GM21360 (cell line): ENCODE results near the gene CFAP57.
"Not testable (repeated sequence)": the region's sequence is repeated elsewhere in the genome, so short reads cannot be mapped to it uniquely, and the experiment has no call there.

Experiments
- ATAC-seq: cut with Tn5 transposase; IDR thresholded peaks from one replicate; pipeline ENCODE4 v1.9.1; 2021; ENCODE audit warnings: mild to moderate bottlenecking, moderate library complexity; ENCODE audit not compliant: unreplicated experiment

Gene CFAP57

DNA sequence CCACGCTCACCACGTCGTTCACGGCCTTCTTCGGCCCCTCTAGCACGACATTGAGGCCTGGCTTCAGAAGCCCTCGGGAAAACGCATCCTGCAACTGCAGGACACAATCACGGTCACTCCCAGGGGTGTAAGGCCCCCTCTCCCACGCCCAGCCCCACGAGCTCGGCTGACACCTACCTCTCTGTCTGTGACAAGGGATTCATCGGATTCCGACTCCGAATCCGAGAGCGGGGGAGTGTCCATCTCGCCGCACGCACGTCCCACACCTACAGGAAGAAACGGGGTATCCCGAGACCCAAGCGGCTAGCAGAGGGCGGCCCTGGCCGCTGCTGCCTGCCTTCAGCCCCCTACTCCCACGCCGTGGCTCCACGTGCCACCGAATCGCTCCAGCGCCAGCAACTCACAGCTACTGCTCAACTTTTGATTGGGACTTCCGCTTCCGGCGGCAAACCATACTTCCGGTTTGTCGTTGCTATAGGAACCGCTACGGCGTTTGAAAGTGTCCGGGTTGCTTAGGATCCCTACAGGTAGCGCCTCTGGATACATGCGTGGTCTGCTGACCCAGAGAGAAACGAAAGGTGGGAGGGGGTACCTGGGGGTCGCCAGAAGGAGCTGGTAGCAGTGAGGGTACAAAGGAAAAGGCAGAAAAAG is at the start of gene CFAP57, which contains the start of gene EBNA1BP2:
TSS of gene CFAP57 (plus strand) at position 455 of the 651 bp plus-strand sequence. CDS start 424 bp downstream, outside the sequence.
TSS of gene EBNA1BP2 (minus strand) at position 415 of the 651 bp plus-strand sequence. CDS start at position 243, 172 bp downstream.
- ATAC-seq = peak; percentile 89

DNA sequence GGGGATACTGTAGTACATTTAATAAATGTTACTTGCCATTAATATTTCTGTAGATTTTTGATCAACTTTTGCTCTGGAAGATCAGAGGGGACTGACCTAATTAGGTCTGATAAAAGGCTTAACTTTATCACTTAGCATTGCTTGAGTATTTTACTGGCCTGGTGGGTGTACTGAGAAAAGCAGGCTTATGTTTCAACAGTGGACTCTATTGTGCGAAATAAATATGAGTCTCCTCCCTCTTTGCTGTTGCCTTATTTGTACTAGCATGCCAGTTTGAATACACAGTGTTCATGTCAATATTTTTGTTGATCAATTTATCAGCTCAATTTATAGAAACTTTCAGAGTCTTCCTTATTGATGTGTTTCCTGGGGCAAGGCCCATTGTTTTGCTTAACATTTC is 49.1 kb upstream of the CFAP57 start:
- no peak for ATAC-seq

DNA sequence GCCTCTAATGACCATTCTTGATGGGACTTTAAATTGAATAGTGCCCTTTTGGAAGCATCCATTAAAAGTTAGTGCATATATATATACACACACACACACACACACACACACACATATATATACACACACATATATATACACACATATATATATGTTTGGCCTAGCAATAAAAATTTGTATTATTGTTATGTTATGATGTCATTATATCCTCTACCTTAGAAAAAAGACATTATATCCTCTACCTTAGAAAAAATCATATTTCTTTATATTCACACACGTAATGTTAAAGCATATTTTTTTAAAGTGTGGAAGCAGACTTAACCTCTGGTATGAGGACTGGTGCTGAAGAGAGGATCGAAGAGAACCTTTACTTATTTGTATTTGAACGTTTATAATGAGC is 43.3 kb upstream of the CFAP57 start:
- no peak for ATAC-seq

DNA sequence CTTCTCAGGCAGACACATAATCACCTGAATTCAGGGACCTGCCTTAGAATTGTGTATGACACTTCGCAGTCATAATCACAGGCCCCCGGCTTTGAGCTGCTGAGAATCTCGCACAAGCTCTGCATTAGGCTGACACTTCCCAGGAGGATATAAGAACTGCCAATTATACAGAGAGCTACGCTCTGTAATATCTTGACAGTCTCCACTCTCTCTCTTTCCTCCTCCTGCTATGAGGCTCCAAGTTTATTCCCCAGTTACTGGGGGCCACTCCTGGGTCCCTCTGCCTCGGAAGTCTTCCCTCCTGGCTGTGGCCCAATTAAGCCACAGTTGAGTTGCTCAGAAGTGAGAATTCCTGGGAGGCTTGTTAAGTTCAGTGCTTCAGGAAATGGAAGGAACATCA is 42.7 kb upstream of the CFAP57 start:
- ATAC-seq = no peak

DNA sequence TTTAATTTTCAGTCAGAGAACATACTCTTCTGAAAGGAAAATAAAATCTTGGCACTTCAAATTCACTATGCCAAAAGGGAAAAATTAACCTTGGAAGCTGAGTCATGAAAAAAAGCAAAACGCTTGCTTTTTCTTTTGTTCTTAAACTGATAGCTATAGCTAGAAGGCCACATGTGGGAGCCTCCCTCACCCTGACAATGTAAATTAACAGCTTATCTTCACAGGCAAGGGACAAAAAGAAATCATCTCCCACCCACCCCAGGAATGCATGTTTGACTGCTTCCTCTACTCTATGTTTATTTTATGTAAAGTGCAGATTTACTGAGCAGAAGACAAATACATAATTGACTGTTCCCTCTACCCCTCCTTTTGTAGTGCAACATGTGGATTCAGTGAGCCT is 38.1 kb upstream of the CFAP57 start:
- ATAC-seq = no peak

DNA sequence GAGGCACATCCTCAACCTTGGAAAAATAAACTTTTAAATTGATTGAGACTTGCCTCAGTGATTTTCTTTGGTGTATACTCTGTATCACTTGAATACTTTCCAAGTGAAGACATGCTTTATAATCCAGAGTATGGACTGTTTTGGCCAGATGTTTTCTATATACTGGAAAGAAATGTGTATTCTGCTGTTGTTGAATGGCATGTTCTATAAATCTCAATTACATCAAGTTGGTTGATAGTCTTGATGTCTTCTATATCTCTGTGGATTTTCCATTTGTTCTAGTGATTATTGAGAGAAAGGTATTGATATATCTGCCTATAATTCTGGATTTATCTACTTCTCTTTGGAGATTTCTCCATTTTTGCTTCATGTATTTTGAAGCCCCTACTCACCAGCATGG is 37.5 kb upstream of the CFAP57 start:
- ATAC-seq = no peak

DNA sequence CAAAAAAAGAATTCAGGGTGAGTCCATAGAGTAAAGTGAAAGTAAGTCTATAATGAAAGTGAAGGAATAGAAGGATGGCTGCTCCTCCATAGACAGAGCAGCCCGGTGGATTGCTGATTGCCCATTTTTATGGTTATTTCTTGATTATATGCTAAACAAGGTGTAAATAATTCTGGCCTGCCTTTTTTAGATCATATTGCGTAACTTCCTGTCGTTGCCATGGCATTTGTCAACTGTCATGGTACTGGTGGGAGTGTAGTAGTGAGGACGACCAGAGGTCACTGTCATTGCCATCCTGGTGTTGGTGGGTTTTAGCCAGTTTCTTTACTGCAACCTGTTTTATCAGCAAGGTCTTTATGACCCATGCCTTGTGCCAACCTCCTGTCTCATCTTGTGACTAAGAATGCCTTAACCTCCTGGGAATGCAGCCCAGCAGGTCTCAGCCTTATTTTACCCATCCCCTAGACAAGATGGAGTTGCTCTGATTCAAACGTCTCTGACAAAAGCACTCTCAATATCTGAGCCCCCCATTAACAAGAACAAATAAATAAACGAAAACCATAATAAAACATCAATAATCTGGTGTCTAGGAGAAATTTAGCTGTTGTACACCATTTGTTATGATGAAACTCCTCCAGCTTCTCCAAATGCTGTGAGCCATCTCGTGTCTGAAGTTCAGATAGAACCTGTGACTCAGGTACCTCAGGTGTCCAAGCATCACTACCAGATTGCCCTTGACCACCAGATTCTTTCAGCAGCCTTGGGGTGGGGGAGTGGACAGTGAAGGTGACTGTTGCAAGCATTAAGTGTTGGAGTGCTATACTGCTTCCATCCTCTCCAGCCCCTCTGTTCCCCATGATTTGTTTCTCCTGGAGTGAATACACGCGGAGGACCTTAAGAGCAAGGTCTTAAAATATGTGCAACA is 36.0 kb upstream of the CFAP57 start:
- no peak for ATAC-seq

DNA sequence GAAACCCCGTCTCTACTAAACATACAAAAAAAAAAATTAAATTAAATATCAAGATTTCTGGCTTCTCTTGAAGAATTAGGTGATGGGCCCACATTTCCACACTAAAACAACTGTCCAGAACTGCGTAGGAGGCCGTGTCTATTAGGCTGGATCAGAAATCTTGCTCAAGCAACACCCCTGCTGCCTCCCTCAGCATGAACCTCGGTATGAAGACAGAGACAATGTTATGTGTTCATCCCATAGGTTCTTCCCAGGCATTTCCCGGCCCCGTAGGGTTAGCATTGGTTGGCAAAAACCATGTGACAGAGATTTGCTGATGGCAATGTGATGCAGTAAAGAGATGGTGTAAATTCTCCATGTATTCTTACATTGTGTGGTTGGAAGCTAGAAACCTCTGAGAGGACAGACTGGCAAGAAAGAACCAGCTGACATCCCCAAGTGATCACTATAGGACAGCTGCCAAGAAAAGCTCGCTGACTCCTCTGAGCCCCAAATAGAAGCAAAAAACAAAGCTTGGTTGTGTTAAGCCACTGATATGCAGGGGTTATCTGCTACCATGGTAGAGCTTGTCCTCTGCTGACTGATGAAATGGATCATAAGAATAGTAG is 34.6 kb upstream of the CFAP57 start:
- ATAC-seq = no peak

DNA sequence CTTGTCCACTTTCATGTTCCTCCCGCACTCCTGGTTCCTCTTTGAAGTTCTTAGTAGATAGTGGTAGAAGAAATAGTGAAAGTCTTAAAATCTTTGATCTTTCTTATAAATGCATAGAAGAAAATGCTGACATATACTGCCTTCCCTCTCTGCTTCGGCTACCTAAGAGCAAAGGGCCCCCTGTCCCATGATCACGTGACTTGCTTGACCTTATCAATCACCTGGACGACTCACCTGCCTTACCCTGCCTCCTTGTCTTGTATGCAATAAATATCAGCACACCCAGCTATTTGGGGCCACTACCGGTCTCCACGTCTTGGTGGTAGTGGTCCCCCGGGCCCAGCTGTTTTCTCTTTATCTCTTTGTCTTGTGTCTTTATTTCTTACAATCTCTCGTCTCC is 32.8 kb upstream of the CFAP57 start:
- ATAC-seq = not testable (repeated sequence)

DNA sequence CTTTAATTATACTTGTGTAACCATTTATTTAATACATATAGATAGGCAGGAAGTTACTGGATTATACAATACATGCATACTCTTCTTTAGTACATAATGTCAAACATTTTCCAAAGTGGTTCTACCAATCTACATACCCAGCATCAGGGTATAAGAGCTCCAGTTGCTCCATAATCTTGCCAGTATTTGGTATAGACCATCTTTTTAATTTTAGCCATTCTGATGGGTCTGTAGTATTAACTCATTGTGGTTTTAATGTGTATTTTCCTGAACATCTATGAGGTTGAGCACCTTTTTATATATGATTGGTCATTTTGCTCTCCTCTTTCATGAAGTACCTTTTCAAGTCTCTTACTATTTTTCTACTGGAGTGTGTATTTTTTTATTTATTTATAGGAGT is 32.1 kb upstream of the CFAP57 start:
- no peak for ATAC-seq

DNA sequence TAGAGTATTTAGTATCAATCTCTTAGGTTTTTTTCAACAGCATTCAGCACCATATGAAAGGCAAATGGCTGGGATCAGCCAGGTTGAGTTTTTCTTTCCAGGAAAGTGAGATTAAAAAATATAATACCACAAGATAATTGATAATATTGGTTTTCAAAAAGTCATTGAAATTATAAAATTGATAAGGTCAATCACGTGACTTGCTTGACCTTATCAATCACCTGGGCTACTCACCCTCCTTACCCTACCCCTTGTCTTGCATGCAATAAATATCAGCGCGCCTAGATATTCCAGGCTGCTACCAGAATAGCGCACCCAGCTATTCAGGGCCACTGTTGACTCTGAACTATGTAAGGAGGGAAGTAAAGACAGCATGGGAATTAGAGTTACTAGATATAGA is 31.5 kb upstream of the CFAP57 start:
- no peak for ATAC-seq

DNA sequence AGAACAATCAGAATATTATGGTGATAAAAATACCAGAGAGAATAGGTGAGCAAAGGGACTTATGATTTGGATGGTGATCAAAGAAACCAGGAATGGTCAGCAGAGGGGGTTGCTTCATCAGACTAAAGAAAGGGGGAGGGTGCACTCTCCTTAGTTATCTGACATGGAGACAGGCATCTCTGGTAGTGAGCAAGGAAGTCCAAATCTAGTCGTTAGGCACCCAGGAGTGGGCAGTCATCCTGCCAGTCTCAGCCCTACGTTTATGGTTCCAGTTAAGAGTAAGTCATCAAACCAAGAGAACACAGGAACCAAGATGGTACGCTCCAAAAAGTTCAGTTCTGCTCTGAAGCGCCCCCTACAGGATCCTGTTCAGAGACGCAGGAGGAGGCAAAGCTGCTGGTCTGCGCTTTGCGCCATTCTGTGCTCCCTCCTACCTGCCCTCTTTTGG is 28.7 kb upstream of the CFAP57 start:
- ATAC-seq = no peak

DNA sequence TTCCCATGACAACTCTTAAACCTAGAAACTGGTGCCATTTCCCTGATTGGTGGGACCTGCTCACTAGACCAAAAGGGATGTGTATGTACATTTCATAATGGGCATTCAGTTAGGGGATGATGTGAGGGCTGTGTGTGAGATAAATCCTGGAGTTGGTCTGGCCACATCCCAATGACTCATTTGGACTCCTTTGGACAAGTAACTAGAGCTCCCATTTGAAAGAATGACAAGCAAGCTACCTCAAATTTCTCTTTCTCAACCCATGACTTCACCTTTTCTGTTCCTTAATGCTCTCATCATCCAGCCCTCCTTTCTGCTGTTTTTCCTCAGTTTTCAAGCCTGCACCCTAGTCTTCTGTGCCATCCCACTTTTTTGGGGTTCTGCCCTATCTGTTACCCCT is 27.9 kb upstream of the CFAP57 start:
- ATAC-seq = no peak

DNA sequence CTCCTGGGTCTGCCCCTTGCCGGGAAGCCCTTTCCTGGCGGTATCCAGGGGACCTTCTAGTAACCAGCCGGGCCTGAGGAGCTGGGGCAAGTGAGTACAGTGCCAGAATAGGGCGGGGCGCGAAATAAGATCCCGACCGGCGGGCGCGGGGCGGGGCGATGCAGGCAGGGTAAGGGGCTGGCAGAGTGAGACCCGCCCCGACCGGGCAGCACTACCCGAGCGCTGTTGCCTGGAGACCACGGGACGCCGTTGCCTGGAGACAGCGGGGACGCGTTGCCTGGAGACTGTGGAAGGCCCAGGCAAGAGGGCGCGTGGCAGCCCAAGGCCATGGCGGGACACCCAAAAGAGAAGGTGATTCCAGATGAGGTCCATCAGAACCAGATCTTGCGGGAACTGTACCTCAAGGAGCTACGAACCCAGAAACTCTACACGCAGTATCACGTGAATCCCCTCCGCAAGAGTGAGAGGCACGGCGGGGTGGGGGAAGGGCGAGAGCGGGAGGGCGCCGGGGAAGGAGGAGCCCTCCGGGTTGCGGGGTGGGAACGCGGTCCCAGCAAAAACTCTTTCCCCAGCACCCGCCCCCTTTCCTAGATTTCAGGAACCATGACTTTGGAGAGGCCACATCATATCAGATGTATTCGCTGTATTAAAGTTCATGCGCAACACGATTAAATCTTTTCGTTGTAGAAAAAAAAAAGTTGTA is 24.4 kb upstream of the CFAP57 start:
- ATAC-seq = no peak

DNA sequence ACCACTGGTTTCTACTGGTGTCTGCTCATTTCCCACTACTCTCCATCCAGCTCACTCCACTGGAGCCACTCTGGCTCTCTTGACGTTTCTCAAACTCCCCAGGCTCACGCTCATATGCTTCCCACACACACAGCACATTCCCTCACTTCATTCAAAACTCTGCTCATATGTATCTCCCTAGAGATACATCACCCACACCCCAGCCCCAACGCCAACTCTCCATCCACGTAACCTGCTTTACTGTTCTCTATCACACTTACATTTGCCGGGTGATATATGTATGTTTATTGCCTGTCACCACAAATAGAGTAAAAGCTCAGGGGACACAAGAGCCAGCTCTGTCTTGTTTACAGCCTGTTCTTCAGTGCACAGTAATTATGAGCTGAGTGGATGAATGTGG is 22.2 kb upstream of the CFAP57 start:
- ATAC-seq = no peak

DNA sequence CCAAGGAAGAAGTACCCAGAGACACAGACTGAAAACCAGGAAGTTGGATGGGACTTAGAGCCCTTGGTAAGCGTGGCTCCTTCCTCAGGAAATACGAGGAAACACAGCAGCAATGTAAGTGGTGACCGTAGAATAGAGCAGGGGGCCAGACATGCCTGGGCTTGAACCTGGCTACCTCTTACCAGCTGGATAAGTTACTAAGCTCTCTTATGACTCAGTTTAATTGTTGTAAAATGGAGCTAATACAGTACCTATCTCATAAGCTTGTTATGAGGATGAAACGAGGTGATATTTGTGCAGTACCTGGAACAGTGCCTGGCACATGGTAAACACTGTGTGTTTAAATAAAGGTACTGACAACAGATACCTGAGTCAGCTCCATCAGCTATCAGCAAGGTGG is 19.3 kb upstream of the CFAP57 start:
- ATAC-seq = no peak

DNA sequence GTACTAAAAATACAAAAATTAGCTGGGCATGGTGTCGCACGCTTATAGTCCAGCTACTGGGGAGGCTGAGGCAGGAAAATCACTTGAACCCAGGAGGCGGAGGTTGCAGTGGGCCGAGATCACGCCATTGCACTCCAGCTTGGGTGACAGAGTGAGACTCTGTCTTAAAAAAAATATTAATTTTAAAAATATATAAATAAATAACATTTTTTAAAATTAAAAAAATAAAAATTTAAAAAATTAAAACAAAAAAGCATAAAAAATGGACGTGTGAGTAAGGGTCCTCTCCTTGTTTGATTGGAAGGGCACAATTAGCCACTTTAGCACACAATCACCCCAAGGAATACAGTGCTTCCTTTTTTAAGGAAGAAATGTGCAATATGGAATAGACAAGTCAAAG is 18.7 kb upstream of the CFAP57 start:
- ATAC-seq = no peak

DNA sequence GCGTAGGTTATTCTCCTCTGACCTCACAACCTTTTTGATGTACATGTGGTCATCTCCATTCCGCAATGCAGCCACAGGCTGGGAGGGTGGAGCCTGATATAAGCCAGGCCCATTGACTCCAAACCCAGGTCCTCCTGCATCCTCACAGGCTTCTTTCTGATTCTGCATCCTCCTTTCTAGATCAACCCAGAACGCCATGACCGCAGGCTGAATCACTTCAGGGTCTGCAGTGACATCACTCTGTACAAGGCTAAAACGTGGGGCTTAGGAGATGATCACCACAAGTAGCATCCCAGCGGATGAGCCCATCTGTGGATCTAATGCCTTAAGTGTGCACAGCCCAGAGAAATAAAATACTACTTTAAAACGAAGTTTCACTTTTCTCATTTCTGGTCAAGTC is 16.1 kb upstream of the CFAP57 start:
- ATAC-seq = no peak

DNA sequence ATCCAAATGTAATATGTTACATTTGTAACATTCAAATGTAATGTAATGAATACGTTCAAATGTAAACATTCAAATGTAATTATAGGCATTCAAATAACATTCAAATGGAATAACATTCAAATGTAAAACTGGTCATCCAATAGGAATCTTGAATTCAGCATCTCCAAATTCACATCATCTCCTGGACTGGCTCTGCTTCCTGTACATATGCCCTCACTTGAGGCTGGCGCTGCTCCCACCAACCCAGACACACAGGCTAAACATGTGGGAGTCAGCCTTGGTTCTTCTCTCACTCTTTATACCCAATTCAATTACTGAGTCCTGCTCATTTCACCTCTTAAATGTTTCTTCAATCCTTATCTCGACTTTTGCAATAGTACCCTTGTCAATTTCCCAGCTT is 7.0 kb upstream of the CFAP57 start:
- no peak for ATAC-seq

DNA sequence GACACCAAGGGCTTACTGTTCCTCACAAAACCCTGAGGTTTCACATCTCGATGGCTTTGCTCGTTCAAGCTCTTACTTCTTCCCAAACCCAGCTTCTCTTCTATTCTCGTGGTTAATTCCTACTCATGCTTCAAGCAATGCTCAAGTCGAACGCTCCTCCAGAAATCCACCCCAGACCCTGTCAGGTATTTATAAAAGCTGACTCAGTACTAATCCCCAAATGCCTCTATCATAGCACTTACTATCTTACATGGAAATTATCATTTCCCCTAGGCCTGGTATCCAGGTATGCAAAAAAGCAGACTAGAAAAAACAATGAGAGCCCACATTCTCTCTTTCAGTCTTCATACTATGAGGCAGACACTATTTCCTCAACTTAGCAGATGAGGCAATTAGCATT is 6.4 kb upstream of the CFAP57 start:
- ATAC-seq = no peak

DNA sequence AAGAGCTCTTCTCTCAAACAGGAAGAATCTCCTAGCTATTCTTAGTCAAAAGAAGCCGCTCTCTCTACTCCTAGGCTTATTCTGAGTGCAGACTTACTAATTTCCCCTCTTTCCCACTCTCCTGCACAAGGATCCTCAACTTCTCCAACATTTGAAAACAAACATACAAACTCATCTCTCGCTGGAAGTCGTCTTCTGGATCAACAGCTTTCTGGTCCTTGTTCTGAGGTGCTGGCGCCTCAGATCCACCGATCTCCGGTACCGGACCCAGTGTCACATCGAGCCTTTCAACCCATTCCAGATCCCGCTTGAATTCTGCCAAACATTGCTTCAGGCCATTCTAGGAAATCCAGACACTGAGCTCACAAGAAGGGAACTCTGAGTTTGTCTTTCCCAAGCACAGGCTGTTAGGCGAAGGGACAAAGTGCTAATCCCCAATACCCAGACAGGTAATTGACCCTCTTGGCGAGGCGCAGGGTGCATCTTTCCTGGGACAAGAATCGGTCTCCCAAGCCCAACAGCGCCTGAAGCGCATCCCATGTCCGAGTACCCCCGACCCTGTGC is 736 bp upstream of the CFAP57 start:
- no peak for ATAC-seq
